ENCODE measurements around the gene HCN2. TPM values are rescaled to one million over a fixed set of nuclear protein-coding genes. Genes with fewer than 3 reads are reported as not detected.

The HCN2 gene
- total RNA-seq (2014; rRNA removed; shearing (Covaris generic)), result 0.10 TPM in 1 of 2 replicates, not detected in the other

GRCh38 chr19:589693-590395 lies at the start of gene HCN2:
HCN2 (plus strand) TSS chr19:589881; CDS start chr19:589946, 65 bp downstream.
- no peak for DNase-seq (ENCODE audit: low spot score)

- DNase-seq (ENCODE audit: low spot score), result no peak
Measured at GRCh38 chr19:540867-541637, 48.6 kb upstream of the HCN2 start.

GRCh38 chr19:541699-542098 lies 48.0 kb upstream of the HCN2 start:
- DNase-seq (ENCODE audit: low spot score), result no peak

- no peak for DNase-seq (ENCODE audit: low spot score)
Measured at GRCh38 chr19:542173-542866, 47.4 kb upstream of the HCN2 start.

- DNase-seq (ENCODE audit: low spot score), result no peak
Measured at GRCh38 chr19:543910-544608, 45.6 kb upstream of the HCN2 start, which contains the start of gene GZMM. GZMM (plus strand) TSS chr19:544053; CDS start chr19:544072, 19 bp downstream.

GRCh38 chr19:547117-547516 lies 42.6 kb upstream of the HCN2 start:
- DNase-seq (ENCODE audit: low spot score), result no peak

GRCh38 chr19:547836-548720 lies 41.6 kb upstream of the HCN2 start:
- DNase-seq (ENCODE audit: low spot score), result no peak

- no peak for DNase-seq (ENCODE audit: low spot score)
Measured at GRCh38 chr19:548886-549830, 40.5 kb upstream of the HCN2 start.

GRCh38 chr19:554817-555216 lies 34.9 kb upstream of the HCN2 start:
- DNase-seq (ENCODE audit: low spot score), result no peak

- no peak for DNase-seq (ENCODE audit: low spot score)
Measured at GRCh38 chr19:555474-555808, 34.2 kb upstream of the HCN2 start.

- DNase-seq (ENCODE audit: low spot score), result no peak
Measured at GRCh38 chr19:556611-557382, 32.9 kb upstream of the HCN2 start.

- no peak for DNase-seq (ENCODE audit: low spot score)
Measured at GRCh38 chr19:558770-559439, 30.8 kb upstream of the HCN2 start.

GRCh38 chr19:560121-560520 lies 29.6 kb upstream of the HCN2 start:
- no peak for DNase-seq (ENCODE audit: low spot score)

GRCh38 chr19:566403-566802 lies 23.3 kb upstream of the HCN2 start:
- no peak for DNase-seq (ENCODE audit: low spot score)

GRCh38 chr19:566844-567243 lies 22.8 kb upstream of the HCN2 start:
- no peak for DNase-seq (ENCODE audit: low spot score)

- no peak for DNase-seq (ENCODE audit: low spot score)
Measured at GRCh38 chr19:567296-567900, 22.3 kb upstream of the HCN2 start.

GRCh38 chr19:570251-570686 lies 19.4 kb upstream of the HCN2 start:
- DNase-seq (ENCODE audit: low spot score), result no peak

All from HT-29 (cell line).